ENCODE measurements around the gene EDDM3A.
"Not testable (repeated sequence)": the region's sequence is repeated elsewhere in the genome, so short reads cannot be mapped to it uniquely, and the experiment has no call there.

EDDM3A gene

DNA sequence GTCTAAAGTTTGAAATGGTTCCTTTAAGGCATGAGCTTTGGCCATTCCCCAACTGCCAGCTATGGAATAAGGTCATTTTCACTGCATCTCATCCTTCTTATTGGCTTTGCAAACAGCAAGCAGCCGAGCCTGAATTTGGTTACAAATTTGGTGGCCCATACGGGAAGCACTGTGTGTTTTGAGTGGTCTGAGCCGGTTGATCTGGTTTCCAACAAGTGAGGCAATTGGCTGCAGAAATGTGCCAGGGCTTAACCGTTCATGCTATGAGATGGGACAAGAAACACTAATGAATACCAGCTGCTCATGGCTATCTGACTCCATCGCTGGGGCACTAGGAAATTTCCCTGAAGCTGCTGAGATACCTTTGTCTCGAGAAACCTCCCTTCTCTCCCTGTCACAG is 9.3 kb downstream of the EDDM3A start:
- H3K4me2 ChIP-seq (ENCODE audit: insufficient read depth, low read length, poor library complexity, severe bottlenecking), result no peak overlapping the region
- no peak overlapping the region for H3K4ac ChIP-seq (ENCODE audit: low read length)
- H3K4me3 ChIP-seq (ENCODE audit: low read length in 2 of 2), result no peak overlapping the region
- DNase-seq (ENCODE audit: low spot score), result no peak
- WGBS, 2 donors (ENCODE audit: extremely low coverage in 2 of 2, insufficient read length in 2 of 2, insufficient replicate concordance in 1 of 2), result no CpG with 5 or more reads among the region's 6 CpGs
- H3K18ac ChIP-seq (ENCODE audit: low read length), result no peak overlapping the region
- H3K4me1 ChIP-seq (ENCODE audit: control insufficient read depth in 2 of 2, insufficient read depth in 1 of 2, low read depth in 1 of 2, low read length in 2 of 2), result no peaks in the 10 kb centered on the region
- no peak overlapping the region for H3K14ac ChIP-seq (ENCODE audit: low read length)
- H2BK5ac ChIP-seq (ENCODE audit: low read length), result no peak overlapping the region
- H3K9ac ChIP-seq (ENCODE audit: low read depth, low read length, poor library complexity), result no peak overlapping the region
- H3K23ac ChIP-seq (ENCODE audit: low read depth, low read length, poor library complexity), result no peak overlapping the region
- no peak overlapping the region for H4K91ac ChIP-seq (ENCODE audit: low read depth, low read length, poor library complexity)
- H3K27me3 ChIP-seq (ENCODE audit: control insufficient read depth in 3 of 3, insufficient read depth in 3 of 3, low read depth in 1 of 3, low read length in 3 of 3), result peaks cover 0 to 3% (median 0%) of the 10 kb centered on the region in 3 experiments
- no peaks in the 10 kb centered on the region for H3K36me3 ChIP-seq (replicated peaks in 1 of 2; ENCODE audit: control insufficient read depth in 2 of 2, insufficient read depth in 2 of 2, low read length in 2 of 2)
- H3K27ac ChIP-seq (replicated peaks; ENCODE audit: low read length), result no peak overlapping the region
- H3K79me1 ChIP-seq (ENCODE audit: low read depth, low read length), result no peaks in the 10 kb centered on the region
- no peak overlapping the region for H2AK5ac ChIP-seq (ENCODE audit: low read depth, low read length)
- H2BK12ac ChIP-seq (ENCODE audit: low read length), result no peak overlapping the region
- no peak overlapping the region for H2BK120ac ChIP-seq (ENCODE audit: low read depth, low read length)
- no peak overlapping the region for H2AFZ ChIP-seq (ENCODE audit: low read length)
- no peak overlapping the region for H2BK15ac ChIP-seq (ENCODE audit: low read length)
- peaks cover 10 to 18% of the 10 kb centered on the region in 2 donors for H3K9me3 ChIP-seq (replicated peaks in 1 of 2; ENCODE audit: control insufficient read depth in 2 of 2, insufficient read depth in 1 of 2, low read depth in 1 of 2, low read length in 2 of 2)
- no peak overlapping the region for H4K8ac ChIP-seq (ENCODE audit: low read depth, low read length)

DNA sequence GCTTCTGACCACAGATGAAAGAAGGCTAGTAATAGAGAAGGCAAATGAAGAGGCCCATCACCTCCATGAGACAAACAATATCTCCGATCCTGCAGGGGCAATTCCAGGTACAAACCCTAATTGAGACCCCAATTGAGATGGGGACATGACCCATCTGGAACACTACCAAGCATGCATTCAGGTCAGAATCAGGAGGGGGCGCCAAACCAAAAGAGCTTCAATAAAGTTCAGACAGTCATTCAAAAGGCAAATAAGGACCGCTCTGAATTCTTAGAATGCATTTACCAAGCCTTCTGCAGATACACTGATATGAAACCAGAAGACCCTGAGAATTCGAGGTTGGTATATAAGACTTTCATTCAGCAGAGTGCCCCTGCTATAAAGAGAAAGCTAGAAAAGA is 12.3 kb downstream of the EDDM3A start:
- Histone ChIP-seq H2AFZ (ENCODE audit: low read length) (no peak overlapping the region), H3K4me1 (ENCODE audit: control insufficient read depth in 2 of 2, insufficient read depth in 1 of 2, low read depth in 1 of 2, low read length in 2 of 2) (no peaks in the 10 kb centered on the region), H2BK15ac (ENCODE audit: low read length) (no peak overlapping the region), H3K4me3 (ENCODE audit: low read length in 2 of 2) (no peak overlapping the region), H3K79me1 (ENCODE audit: low read depth, low read length) (no peaks in the 10 kb centered on the region), H3K9ac (ENCODE audit: low read depth, low read length, poor library complexity) (no peak overlapping the region), H2AK5ac (ENCODE audit: low read depth, low read length) (no peak overlapping the region), H2BK12ac (ENCODE audit: low read length) (no peak overlapping the region), H3K9me3 (replicated peaks in 1 of 2; ENCODE audit: control insufficient read depth in 2 of 2, insufficient read depth in 1 of 2, low read depth in 1 of 2, low read length in 2 of 2) (peaks cover under 1 to 7% of the 10 kb centered on the region in 2 donors), H4K8ac (ENCODE audit: low read depth, low read length) (no peak overlapping the region), H3K27me3 (ENCODE audit: control insufficient read depth in 3 of 3, insufficient read depth in 3 of 3, low read depth in 1 of 3, low read length in 3 of 3) (no peaks in the 10 kb centered on the region), H2BK120ac (ENCODE audit: low read depth, low read length) (no peak overlapping the region), H3K23ac (ENCODE audit: low read depth, low read length, poor library complexity) (no peak overlapping the region), H4K91ac (ENCODE audit: low read depth, low read length, poor library complexity) (no peak overlapping the region), H3K4me2 (ENCODE audit: insufficient read depth, low read length, poor library complexity, severe bottlenecking) (no peak overlapping the region), H3K14ac (ENCODE audit: low read length) (no peak overlapping the region), H2BK5ac (ENCODE audit: low read length) (no peak overlapping the region), H3K4ac (ENCODE audit: low read length) (no peak overlapping the region), H3K18ac (ENCODE audit: low read length) (no peak overlapping the region), H3K36me3 (replicated peaks in 1 of 2; ENCODE audit: control insufficient read depth in 2 of 2, insufficient read depth in 2 of 2, low read length in 2 of 2) (no peaks in the 10 kb centered on the region), H3K27ac (replicated peaks; ENCODE audit: low read length) (no peak overlapping the region)
- DNase-seq (ENCODE audit: low spot score), result no peak
- WGBS, 2 donors (ENCODE audit: extremely low coverage in 2 of 2, insufficient read length in 2 of 2, insufficient replicate concordance in 1 of 2), result no CpG with 5 or more reads among the region's 4 CpGs

DNA sequence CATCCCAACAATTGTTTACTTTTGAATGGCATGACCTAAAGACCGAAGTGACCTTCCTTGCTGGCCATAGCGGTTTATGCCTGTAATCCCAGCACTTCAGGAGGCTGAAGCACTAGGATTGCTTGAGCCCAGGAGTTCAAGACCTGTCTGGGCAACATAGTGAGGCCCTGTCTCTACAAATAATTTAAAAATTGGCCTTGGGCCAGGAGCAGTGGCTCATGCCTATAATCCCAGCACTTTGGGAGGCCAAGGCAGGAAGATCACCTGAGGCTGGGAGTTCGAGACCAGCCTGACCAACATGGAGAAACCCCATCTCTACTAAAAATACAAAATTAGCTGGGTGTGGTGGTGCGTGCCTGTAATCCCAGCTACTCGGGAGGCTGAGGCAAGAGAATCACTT is 13.8 kb downstream of the EDDM3A start:
- not testable (repeated sequence) for H2AFZ ChIP-seq (ENCODE audit: low read length); H3K27me3 ChIP-seq (ENCODE audit: control insufficient read depth in 3 of 3, insufficient read depth in 3 of 3, low read depth in 1 of 3, low read length in 3 of 3); H2AK5ac ChIP-seq (ENCODE audit: low read depth, low read length); H2BK120ac ChIP-seq (ENCODE audit: low read depth, low read length); H4K91ac ChIP-seq (ENCODE audit: low read depth, low read length, poor library complexity); H4K8ac ChIP-seq (ENCODE audit: low read depth, low read length); H3K79me1 ChIP-seq (ENCODE audit: low read depth, low read length); H3K4ac ChIP-seq (ENCODE audit: low read length); H2BK12ac ChIP-seq (ENCODE audit: low read length); H3K23ac ChIP-seq (ENCODE audit: low read depth, low read length, poor library complexity); DNase-seq (ENCODE audit: low spot score); H3K9me3 ChIP-seq (replicated peaks in 1 of 2; ENCODE audit: control insufficient read depth in 2 of 2, insufficient read depth in 1 of 2, low read depth in 1 of 2, low read length in 2 of 2); H3K4me3 ChIP-seq (ENCODE audit: low read length in 2 of 2); H3K14ac ChIP-seq (ENCODE audit: low read length); H3K9ac ChIP-seq (ENCODE audit: low read depth, low read length, poor library complexity); H3K27ac ChIP-seq (replicated peaks; ENCODE audit: low read length); H3K18ac ChIP-seq (ENCODE audit: low read length); H2BK15ac ChIP-seq (ENCODE audit: low read length); H3K4me1 ChIP-seq (ENCODE audit: control insufficient read depth in 2 of 2, insufficient read depth in 1 of 2, low read depth in 1 of 2, low read length in 2 of 2); H3K4me2 ChIP-seq (ENCODE audit: insufficient read depth, low read length, poor library complexity, severe bottlenecking); H3K36me3 ChIP-seq (replicated peaks in 1 of 2; ENCODE audit: control insufficient read depth in 2 of 2, insufficient read depth in 2 of 2, low read length in 2 of 2); H2BK5ac ChIP-seq (ENCODE audit: low read length)
- no CpG with 5 or more reads among the region's 5 CpGs for WGBS, 2 donors (ENCODE audit: extremely low coverage in 2 of 2, insufficient read length in 2 of 2, insufficient replicate concordance in 1 of 2)

DNA sequence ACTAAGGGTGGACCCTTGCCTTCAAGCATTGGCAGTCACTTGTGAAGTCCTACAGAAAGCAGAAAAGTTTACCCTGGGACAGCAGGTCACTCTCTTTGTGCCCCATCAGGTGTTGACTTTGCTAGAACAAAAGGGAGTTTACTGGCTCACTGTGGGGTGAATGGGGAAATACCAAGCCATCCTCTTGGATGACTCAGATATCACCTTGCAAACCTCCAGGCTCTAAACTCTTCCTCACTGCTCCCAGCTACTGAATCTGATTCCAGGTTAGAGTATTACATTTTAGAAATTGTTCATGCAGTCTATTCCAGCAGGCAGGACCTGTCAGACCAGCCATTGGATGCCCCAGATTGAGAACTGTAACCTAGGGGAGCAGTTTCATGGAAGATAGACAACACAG is 15.3 kb downstream of the EDDM3A start:
- Histone ChIP-seq H3K14ac (ENCODE audit: low read length) (no peak overlapping the region), H2BK12ac (ENCODE audit: low read length) (no peak overlapping the region), H2AK5ac (ENCODE audit: low read depth, low read length) (no peak overlapping the region), H2AFZ (ENCODE audit: low read length) (no peak overlapping the region), H3K27me3 (ENCODE audit: control insufficient read depth in 3 of 3, insufficient read depth in 3 of 3, low read depth in 1 of 3, low read length in 3 of 3) (no peaks in the 10 kb centered on the region), H3K4me3 (ENCODE audit: low read length in 2 of 2) (no peak overlapping the region), H2BK15ac (ENCODE audit: low read length) (no peak overlapping the region), H3K9me3 (replicated peaks in 1 of 2; ENCODE audit: control insufficient read depth in 2 of 2, insufficient read depth in 1 of 2, low read depth in 1 of 2, low read length in 2 of 2) (no peaks in the 10 kb centered on the region), H2BK120ac (ENCODE audit: low read depth, low read length) (no peak overlapping the region), H3K27ac (replicated peaks; ENCODE audit: low read length) (no peak overlapping the region), H3K79me1 (ENCODE audit: low read depth, low read length) (no peaks in the 10 kb centered on the region), H3K18ac (ENCODE audit: low read length) (no peak overlapping the region), H3K4me2 (ENCODE audit: insufficient read depth, low read length, poor library complexity, severe bottlenecking) (no peak overlapping the region), H4K91ac (ENCODE audit: low read depth, low read length, poor library complexity) (no peak overlapping the region), H3K4ac (ENCODE audit: low read length) (no peak overlapping the region), H2BK5ac (ENCODE audit: low read length) (no peak overlapping the region), H4K8ac (ENCODE audit: low read depth, low read length) (no peak overlapping the region), H3K23ac (ENCODE audit: low read depth, low read length, poor library complexity) (no peak overlapping the region), H3K4me1 (ENCODE audit: control insufficient read depth in 2 of 2, insufficient read depth in 1 of 2, low read depth in 1 of 2, low read length in 2 of 2) (no peaks in the 10 kb centered on the region), H3K9ac (ENCODE audit: low read depth, low read length, poor library complexity) (no peak overlapping the region), H3K36me3 (replicated peaks in 1 of 2; ENCODE audit: control insufficient read depth in 2 of 2, insufficient read depth in 2 of 2, low read length in 2 of 2) (no peaks in the 10 kb centered on the region)
- no peak for DNase-seq (ENCODE audit: low spot score)

Measured in neuronal stem cell (in vitro differentiated cells).